Dedifferentiated amniotic fluid mesenchymal stem cell (primary cell): ENCODE results near the gene AMPD2.
"Not testable (repeated sequence)": the region's sequence is repeated elsewhere in the genome, so short reads cannot be mapped to it uniquely, and the experiment has no call there.

Source experiments
- DNase-seq: peaks from one replicate; pipeline ENCODE4 v3.0.0-alpha.2; 2016; ENCODE audit errors: extremely low spot score

Gene AMPD2

GRCh38 chr1:109652402-109652801 lies 32.8 kb downstream of the AMPD2 start:
- DNase-seq: peak; percentile 7

GRCh38 chr1:109653306-109653705 lies 33.7 kb downstream of the AMPD2 start:
- DNase-seq: peak; percentile 8

- no peak for DNase-seq
Observed at GRCh38 chr1:109654519-109654918, 34.9 kb downstream of the AMPD2 start.

DNA sequence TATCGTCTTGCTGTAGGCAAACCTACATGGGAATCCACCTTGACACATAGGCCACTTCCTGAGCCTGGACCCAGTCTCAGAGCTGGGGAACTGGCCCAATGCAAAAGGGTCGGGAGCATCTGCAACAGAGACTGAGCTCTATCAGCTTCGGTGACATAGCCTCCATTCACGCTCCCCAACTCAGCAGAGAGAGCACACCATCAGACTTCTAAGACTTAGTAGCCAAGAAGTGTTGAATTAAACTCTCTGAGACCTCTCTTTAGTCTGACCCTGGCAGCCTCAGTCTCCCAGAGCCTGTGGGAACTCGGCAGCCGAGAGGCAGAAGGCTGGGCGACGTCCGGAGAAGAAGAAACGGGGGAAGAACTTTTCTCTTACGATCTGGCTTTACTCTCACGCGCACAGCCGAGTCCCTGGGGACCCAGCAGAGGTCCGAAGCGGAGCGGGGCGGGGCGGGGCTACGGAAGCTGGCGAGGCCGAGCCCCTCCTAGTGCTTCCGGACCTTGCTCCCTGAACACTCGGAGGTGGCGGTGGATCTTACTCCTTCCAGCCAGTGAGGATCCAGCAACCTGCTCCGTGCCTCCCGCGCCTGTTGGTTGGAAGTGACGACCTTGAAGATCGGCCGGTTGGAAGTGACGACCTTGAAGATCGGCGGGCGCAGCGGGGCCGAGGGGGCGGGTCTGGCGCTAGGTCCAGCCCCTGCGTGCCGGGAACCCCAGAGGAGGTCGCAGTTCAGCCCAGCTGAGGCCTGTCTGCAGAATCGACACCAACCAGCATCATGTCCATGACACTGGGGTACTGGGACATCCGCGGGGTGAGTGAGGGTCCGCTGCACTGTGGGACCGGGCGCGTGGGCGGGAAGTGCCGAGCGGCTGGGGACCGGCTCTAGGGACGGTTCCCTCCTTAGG lies 36.2 kb downstream of the AMPD2 start, which contains the start of gene GSTM4:
GSTM4 (plus strand) TSS at position 485 of the 905 bp plus-strand sequence; CDS start at position 776, 291 bp downstream.
- DNase-seq: peak; percentile 62

GRCh38 chr1:109657395-109657794 lies 37.8 kb downstream of the AMPD2 start:
- DNase-seq: peak; percentile 4

GRCh38 chr1:109657970-109658369 lies 38.3 kb downstream of the AMPD2 start:
- peak; percentile 9 for DNase-seq

DNA sequence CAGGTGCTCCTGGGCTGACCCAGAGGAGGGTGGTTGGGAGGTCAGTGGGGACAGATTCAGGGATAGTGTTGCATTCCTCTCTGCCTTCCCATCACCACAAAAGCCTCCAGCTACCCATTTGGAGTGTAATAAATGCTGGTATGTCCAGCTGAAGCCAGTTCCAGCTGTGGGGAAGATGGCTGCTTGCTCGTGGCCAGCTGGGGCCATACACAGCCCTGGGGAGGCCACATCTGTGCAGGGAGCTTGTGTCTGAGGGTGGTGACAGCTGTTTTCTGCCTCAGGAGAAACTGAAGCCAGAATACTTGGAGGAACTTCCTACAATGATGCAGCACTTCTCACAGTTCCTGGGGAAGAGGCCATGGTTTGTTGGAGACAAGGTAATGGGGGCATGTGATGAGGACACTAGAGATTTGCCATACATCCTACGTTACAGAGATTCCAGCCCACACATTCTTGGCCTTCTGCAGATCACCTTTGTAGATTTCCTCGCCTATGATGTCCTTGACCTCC lies 39.0 kb downstream of the AMPD2 start:
- DNase-seq: peak; percentile 13

- DNase-seq: peak; percentile 7
Observed at GRCh38 chr1:109659145-109659544, 39.5 kb downstream of the AMPD2 start.

DNA sequence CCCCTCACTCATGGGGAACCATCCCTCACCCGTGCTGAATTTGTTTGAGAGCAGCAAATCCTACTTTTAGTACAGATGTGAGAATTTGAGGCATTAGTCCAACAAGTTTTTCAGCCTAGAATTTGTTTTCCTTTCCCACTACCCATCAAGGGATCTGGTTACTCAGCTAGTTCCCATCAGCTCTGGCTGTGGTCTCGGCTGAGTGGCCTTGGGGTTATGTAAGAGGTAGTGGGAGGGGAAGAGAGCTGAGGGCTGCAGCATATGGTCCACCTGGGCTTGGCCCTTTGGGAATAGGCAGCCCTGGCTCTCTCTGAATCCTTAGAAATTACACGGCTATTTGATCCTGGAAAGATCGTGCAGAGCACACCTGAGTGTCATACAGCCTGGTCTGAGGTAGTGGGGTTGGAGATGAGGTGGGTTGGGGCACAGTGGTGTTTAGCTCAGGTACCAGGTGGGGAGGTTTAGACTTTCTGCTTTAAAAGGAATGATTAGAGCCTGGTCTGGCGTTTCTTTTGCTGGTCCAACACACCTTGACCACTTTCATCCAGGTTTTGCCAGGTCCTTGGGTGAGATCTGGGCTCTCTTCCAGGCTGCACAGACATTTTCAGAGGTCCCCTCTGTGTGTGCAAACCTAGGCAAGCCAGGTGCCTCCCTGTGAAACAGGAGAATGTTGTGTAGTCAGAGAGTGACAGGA lies 40.5 kb downstream of the AMPD2 start:
- DNase-seq: no peak

DNA sequence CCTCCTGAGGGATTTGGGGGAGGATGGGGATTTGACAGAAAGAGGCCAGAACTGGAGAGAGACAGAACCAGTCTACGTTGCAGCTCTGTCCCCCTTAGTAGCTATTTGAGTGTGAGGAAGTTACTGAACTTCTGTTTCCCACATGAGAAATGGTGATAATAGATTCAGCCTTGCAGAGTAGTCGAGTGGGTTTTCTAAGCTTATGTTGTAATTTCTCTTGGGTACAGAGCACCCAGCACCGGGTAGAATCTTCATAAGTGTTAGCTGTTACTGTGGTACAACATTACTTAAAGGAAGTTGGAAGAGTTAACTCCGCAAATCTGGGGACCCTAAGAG lies 41.0 kb downstream of the AMPD2 start:
- DNase-seq: peak; percentile 7

DNA sequence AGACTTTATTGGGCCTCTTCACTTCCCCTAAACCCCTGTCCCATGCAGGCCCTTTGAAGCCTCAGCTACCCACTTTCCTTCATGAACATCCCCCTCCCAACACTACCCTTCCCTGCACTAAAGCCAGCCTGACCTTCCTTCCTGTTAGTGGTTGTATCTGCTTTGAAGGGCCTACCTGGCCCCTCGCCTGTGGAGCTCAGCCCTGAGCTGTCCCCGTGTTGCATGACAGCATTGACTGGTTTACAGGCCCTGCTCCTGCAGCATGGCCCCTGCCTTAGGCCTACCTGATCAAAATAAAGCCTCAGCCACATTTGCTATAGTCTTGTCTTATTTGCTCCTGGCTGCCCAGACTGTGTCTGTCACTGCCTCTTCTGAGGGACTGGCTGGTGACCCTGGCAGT lies 41.8 kb downstream of the AMPD2 start:
- DNase-seq: no peak

DNA sequence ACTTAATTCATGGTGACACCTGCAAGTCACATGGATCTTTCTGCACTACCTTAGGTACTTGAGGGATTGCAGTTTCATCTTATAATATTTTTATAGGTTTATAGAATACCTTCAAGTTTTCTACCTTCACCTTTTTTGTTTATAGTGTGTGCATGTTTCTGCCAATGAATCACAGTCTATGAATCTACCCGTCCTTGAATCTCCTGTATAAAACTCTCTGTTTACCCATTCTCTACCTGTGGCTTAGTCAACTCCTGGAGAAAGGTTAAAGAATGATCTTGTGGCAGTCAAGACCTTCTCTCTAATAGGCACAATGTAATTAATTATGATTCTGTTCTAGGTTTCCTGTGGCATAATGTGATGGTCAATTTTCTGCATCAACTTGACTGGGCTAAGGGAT lies 45.0 kb downstream of the AMPD2 start:
- peak; percentile 12 for DNase-seq

- DNase-seq: peak; percentile 88
Observed at GRCh38 chr1:109667452-109668122, 48.0 kb downstream of the AMPD2 start, which contains the start of gene GSTM2. GSTM2 (plus strand) TSS chr1:109668057; CDS start chr1:109668116, 59 bp downstream.

DNA sequence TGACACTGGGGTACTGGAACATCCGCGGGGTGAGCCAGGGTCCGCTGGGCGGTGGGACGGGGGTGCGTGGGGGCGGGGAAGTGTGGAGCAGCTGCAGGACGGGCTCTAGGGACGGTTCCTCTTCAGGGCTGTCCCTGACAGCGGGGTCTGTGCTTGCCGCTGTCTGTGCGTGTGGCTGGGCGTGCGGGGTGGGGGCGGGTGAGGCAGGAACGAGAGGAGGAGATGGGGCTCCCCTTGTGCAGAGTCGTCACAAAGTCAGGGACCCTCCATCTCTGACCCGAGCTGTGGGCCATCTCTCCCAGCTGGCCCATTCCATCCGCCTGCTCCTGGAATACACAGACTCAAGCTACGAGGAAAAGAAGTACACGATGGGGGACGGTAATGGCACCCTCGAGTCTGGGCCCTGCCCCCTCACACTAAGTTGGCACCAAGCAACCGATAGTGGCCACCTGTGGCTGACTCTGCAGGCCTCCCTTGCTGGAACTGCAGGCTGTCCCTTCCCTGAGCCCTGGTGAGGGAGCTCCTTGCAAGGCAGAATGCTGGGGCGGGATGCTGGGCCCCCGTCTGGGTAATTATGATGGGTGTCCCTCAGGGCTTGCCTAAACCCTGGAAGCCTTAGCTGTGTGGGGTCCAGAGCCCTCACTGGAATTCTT lies 48.6 kb downstream of the AMPD2 start:
- DNase-seq: no peak

GRCh38 chr1:109669246-109669948 lies 49.8 kb downstream of the AMPD2 start:
- no peak for DNase-seq

- not testable (repeated sequence) for DNase-seq
Observed at GRCh38 chr1:109669949-109670302, 50.3 kb downstream of the AMPD2 start.

DNA sequence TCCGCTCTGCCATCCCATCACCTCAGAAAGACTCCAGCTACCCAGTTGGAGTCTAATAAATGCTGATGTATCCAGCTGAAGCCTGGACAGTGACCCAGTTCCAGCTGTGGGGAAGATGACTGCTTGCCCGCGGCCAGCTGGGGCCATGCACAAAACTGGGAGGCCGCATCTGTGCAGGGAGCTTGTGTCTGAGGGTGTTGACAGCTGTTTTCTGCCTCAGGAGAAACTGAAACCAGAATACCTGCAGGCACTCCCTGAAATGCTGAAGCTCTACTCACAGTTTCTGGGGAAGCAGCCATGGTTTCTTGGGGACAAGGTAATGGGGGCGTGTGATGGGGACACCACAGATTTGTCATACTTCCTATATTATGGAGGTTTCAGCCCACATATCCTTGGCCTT lies 51.4 kb downstream of the AMPD2 start:
- no peak for DNase-seq

- DNase-seq: not testable (repeated sequence)
Observed at GRCh38 chr1:109673861-109674260, 54.2 kb downstream of the AMPD2 start.

DNA sequence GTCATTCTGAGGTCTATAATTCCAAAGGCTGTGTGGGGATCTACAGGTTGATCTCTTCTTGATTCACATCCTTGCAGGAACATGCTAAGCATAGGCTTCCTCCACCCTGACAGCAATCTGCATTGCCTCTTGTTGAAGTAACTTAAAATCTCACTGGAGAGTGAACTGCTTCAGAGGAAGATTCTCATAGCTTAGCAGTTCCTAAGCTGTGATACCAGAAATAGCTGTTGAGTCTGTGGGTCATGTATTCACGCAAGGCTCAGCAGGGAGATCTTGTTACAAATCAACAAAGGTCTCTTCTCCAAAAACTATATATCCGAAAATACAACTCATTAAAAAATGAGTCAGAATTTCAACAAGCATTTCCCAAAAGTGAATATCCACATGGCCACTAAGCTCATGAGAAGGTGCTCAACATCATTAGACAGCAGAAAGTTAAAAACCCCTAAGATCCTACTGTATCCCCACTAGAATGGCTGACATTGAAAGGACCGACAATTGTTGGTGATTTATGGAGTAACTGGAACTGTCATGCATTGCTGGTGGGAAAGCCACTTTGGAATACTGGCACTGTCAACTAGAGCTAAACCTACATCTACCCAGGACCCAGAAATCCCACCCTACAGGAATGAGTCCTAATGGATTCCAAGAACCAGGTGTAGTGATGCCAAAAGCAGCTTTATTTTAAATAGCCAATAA lies 57.2 kb downstream of the AMPD2 start:
- not testable (repeated sequence) for DNase-seq

DNA sequence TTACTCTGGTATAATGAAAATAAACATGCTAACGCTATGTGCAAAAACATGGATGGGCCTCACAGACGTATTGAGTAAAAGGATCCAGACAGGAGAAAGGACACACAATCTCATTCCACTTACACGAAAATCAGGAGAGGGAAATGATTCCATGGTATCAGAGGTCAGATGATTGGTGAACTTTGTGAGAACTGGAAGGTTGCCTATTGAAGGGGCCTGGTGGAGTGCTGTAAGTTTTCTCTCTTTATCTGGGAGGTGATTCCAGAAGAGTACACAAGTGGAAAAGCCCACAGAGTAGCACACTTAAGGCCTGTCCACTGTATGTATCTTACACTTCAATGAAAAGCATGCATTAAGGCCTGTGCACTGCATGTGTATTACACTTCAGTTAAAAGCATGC lies 57.8 kb downstream of the AMPD2 start:
- DNase-seq: no peak
